Activated naive CD4-positive, alpha-beta T cell treated with anti-CD3 and anti-CD28 coated beads, Interleukin-2, amount 10 ng/mL, durations not matched to agents 7 days and 5 days (primary cell): ENCODE measurements around the gene SNTG2.
"Not testable (repeated sequence)": the region's sequence is repeated elsewhere in the genome, so short reads cannot be mapped to it uniquely, and the experiment has no call there.

Source experiments
- CTCF ChIA-PET: fragments of 350-600 bp; sonication (Branson Sonifier 250); formaldehyde crosslinking; loops from one replicate; lab custom pipeline; 2021; ENCODE audit warnings: antibody characterized with exemption; lab: Charles Lee
- DNase-seq: peaks from one replicate; pipeline ENCODE4 v3.0.0-alpha.2; 2020
- H3K27ac Mint-ChIP-seq: one replicate; pipeline ENCODE4 v1.8.0; 2021; ENCODE audit warnings: mild to moderate bottlenecking, moderate library complexity, mixed read lengths
- H3K27me3 Mint-ChIP-seq: one replicate; pipeline ENCODE4 v1.8.0; 2021; ENCODE audit warnings: mild to moderate bottlenecking, mixed read lengths
- H3K36me3 Mint-ChIP-seq: one replicate; pipeline ENCODE4 v1.8.0; 2021; ENCODE audit warnings: mixed read lengths
- H3K4me1 Mint-ChIP-seq: one replicate; pipeline ENCODE4 v1.8.0; 2021; ENCODE audit warnings: mixed read lengths
- H3K4me3 Mint-ChIP-seq: one replicate; pipeline ENCODE4 v1.8.0; 2021; ENCODE audit warnings: mild to moderate bottlenecking, moderate library complexity, mixed read lengths
- H3K9me3 Mint-ChIP-seq: one replicate; pipeline ENCODE4 v1.8.0; 2021; ENCODE audit warnings: mixed read lengths

Gene SNTG2

DNA sequence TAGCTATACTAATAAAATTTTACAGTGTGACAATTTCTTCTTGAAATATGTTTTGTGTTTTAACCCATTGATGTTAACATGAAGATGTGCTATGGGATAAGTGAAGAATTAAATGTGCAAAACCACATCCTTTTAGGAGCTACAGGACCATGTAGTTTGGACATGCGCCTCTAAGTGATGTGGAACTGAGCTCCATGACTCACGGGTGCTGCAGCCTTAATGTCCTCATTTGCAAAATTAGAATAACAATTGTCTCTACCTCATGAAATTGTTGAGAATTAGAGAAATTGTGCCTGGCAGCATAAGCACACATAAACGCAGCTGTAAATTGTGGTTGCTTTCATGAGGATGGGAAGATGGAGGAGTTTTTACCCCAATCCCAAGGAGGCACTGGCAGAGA lies 431.0 kb downstream of the SNTG2 start:
- Mint-ChIP-seq H3K27ac (no peak overlapping the region), H3K27me3 (no peaks in the 10 kb centered on the region), H3K4me1 (no peaks in the 10 kb centered on the region), H3K9me3 (no peaks in the 10 kb centered on the region), H3K36me3 (no peaks in the 10 kb centered on the region), H3K4me3 (no peak overlapping the region)
- CTCF ChIA-PET: no interaction called here
- DNase-seq: no peak

DNA sequence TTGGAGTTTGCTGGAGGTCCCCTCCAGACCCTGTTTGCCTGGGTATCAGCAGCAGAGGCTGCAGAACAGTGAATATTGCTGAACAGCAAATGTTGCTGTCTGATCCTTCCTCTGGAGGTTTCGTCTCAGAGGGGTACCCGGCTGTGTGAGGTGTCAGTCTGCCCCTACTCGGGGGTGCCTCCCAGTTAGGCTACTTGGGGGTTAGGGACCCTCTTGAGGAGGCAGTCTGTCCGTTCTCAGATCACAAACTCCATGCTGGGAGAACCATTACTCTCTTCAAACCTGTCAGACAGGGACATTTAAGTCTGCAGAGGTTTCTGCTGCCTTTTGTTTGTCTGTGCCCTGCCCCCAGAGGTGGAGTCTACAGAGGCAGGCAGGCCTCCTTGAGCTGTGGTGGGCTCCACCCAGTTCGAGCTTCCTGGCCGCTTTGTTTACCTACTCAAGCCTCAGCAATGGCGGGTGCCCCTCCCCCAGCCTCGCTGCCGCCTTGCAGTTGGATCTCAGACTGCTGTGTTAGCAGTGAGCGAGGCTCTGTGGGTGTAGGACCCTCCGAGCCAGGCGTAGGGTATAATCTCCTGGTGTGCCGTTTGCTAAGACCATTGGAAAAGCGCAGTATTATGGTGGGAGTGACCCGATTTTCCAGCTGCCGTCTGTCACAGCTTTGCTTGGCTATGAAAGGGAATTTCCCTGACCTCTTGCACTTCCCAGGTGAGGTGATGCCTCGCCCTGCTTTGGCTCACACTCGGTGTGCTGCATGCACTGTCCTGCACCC lies 437.5 kb downstream of the SNTG2 start:
- H3K4me1 Mint-ChIP-seq, H3K4me3 Mint-ChIP-seq, DNase-seq, H3K27ac Mint-ChIP-seq, H3K9me3 Mint-ChIP-seq, CTCF ChIA-PET, H3K27me3 Mint-ChIP-seq, H3K36me3 Mint-ChIP-seq: not testable (repeated sequence)

DNA sequence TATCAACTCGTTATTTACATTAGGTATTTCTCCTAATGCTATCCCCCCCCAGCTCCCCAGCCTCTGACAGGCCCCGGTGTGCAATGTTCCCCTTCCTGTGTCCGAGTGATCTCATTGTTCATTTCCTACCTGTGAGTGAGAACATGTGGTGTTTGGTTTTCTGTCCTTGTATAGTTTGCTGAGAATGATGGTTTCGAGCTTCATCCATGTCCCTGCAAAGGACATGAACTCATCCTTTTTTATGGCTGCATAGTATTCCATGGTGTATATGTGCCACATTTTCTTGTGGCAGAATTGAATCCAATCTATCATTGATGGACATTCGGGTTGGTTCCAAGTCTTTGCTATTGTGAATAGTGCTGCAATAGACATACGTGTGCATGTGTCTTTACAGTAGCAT lies 439.5 kb downstream of the SNTG2 start:
- CTCF ChIA-PET, DNase-seq, H3K27me3 Mint-ChIP-seq, H3K27ac Mint-ChIP-seq, H3K4me3 Mint-ChIP-seq, H3K4me1 Mint-ChIP-seq, H3K36me3 Mint-ChIP-seq, H3K9me3 Mint-ChIP-seq: not testable (repeated sequence)

DNA sequence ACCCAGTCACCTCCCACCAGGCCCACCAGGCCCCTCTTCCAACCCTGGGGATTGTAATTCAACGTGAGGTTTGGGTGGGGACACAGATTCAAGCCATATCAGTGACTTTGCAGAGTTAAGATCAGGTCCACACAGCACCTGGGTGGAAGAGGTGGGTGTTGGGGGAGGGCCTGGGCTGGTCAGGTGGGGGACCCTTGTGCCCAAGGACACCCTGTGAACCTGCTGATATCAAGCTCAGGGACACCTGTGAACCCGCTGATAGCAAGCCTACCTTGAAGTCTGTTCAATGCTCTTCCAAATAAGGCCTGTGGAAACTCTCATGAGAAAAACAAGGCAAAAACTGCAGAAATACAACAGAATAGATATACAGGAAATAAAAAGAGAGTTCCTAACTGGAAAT lies 442.7 kb downstream of the SNTG2 start:
- Mint-ChIP-seq H3K27ac (no peak overlapping the region), H3K4me3 (no peak overlapping the region), H3K9me3 (peaks cover 6% of the 10 kb centered on the region), H3K36me3 (no peaks in the 10 kb centered on the region), H3K4me1 (peaks cover 4% of the 10 kb centered on the region), H3K27me3 (peaks cover 3% of the 10 kb centered on the region)
- no peak for DNase-seq
- CTCF ChIA-PET: no interaction called here

DNA sequence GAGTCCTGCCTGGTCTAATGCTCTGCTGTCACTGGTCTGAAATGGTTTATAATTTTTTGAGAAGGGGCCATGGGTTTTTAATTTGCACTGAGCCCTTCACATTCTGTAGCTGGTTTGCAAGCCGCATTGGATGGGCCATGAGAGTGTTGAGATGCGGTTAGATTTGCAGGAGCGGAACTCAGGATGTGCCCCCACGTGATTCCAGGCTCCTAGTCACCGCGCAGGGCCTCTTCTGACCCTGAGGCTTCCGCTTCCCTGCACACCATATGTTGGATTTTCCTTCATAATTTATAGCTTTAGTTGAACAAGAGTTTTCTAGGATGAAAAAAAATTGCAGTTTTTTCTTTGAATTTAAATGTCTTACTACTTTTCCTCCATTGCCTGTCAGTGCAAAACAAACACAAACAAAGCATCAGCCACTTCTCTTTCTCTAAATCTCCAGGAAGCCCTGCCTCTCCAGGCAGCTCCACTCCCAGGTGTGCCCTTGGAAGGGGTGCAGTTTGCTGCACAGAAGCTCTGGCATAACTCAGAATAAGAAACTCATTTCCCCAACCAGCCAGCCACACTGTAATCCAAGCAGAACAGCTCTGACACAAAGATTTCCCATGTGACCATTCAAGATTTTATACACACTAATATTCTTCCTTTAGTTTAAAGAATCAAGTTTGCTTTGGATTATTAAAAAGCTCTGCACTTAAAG lies 444.2 kb downstream of the SNTG2 start:
- peaks cover 6% of the 10 kb centered on the region for H3K9me3 Mint-ChIP-seq
- no peak for DNase-seq
- peaks cover 3% of the 10 kb centered on the region for H3K27me3 Mint-ChIP-seq
- H3K36me3 Mint-ChIP-seq: no peaks in the 10 kb centered on the region
- no peak overlapping the region for H3K4me3 Mint-ChIP-seq
- no peaks in the 10 kb centered on the region for H3K4me1 Mint-ChIP-seq
- no peak overlapping the region for H3K27ac Mint-ChIP-seq
- CTCF ChIA-PET: no interaction called here

DNA sequence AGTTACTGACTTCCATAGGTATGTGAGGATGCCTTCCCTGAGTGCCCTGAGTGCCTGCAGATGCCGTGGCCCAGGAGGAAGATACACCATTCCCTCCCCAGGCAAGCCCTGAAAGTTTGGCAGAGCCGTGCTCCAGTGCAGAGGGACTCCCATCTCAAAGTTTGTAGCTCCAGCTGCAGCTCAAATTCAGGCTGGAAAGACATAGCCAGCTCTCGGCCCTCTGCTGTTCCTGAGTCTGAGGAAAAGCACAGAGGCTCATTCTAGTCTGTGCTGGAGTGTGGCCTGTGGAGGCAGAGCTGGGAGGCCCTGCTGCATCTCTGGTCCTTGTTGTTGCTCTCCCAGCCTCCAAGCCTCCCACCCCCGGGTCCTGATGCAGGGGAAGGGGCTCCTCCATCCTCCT lies 446.7 kb downstream of the SNTG2 start:
- Mint-ChIP-seq H3K4me1 (no peaks in the 10 kb centered on the region), H3K36me3 (no peaks in the 10 kb centered on the region), H3K9me3 (no peaks in the 10 kb centered on the region), H3K27me3 (peaks cover 3% of the 10 kb centered on the region), H3K4me3 (no peak overlapping the region), H3K27ac (no peak overlapping the region)
- CTCF ChIA-PET: no interaction called here
- no peak for DNase-seq

DNA sequence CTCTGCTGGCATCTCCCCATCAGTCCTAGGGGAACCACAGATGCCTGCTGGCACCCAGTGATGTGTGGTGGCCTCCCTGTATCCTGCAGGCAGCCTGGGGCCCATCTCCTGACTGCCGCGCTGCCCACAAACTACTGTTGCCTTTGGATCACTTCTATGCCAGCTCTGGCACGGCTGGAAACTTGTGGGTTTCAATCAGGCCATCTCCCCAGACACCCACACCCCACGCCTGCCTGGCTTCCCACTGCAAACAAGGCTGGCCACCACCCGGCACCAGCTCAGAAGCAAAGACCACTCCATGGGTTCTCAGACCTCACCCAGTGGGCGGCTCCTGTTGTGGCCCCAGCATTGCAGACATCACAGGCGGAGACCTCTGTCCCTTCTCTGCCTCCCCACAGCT lies 447.5 kb downstream of the SNTG2 start:
- H3K4me3 Mint-ChIP-seq: no peak overlapping the region
- no peaks in the 10 kb centered on the region for H3K9me3 Mint-ChIP-seq
- no peaks in the 10 kb centered on the region for H3K36me3 Mint-ChIP-seq
- H3K27me3 Mint-ChIP-seq: peaks cover 3% of the 10 kb centered on the region
- no peaks in the 10 kb centered on the region for H3K4me1 Mint-ChIP-seq
- CTCF ChIA-PET: no interaction called here
- H3K27ac Mint-ChIP-seq: no peak overlapping the region
- no peak for DNase-seq

DNA sequence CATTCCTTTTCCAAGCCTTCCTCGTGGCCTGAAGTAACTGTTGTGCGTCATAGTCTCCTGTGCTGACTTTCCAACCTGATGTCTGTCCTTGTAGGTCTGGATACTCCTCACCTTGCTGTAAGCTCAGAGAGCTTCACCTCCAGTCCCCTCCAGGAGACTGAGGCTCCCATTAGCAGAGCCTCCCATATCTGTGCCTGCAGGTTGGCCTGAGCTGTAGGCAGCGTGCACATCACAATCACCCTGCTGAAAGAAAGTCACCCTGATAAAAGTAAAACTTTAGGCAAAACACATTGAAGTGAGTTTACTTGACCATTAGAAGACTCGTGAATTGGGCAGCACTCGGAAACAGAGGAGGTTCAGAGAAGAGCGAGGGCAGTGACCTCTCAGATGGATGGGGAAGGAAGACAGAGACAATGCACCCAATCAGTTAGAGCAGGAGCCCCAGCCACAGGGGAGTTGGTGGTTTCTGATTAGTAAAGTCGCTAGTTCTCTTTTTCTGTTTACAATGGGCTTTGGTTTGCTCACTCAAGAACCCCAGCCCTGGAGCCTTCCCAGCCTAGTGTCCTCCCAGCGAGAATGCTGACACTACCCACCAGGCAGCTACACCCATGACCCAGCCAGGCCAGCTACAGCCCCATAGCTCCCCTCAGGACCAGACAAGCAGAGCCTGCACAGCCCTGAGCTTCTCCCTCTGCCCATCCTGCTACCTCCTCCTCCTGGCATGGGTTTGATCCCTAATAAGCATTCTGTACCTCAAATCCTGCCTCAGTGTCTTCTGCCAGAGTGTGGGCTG lies 450.5 kb downstream of the SNTG2 start:
- Mint-ChIP-seq H3K27me3 (no peaks in the 10 kb centered on the region), H3K36me3 (no peaks in the 10 kb centered on the region), H3K9me3 (no peaks in the 10 kb centered on the region), H3K4me1 (no peaks in the 10 kb centered on the region), H3K27ac (no peak overlapping the region), H3K4me3 (no peak overlapping the region)
- CTCF ChIA-PET: interaction anchor here (1.3 kb wide), 1 partner anchor 9 kb away, joined by 3 read pairs; no protein-coding TSS in a partner anchor
- no peak for DNase-seq

DNA sequence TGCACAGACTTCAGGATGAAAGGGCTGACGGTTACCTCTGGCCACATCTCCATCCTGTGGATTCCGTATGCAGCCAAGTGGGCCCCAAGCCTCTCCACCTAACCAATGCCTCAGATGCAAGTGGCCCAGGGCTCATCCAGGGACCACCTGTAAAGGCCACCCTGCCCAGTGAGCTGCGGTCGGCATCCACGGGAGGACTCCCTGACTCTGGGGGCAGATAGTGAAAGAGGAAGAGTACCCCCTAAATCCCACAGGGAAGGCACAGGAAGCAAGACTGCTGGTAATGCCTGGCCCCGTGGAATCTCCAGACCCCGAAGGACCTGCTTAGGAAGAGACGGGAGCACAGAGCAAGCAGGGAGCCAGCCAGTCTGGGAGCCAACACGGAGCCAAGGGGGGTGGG lies 451.4 kb downstream of the SNTG2 start:
- Mint-ChIP-seq H3K27me3 (no peaks in the 10 kb centered on the region), H3K4me1 (no peaks in the 10 kb centered on the region), H3K27ac (no peak overlapping the region), H3K4me3 (no peak overlapping the region), H3K9me3 (no peaks in the 10 kb centered on the region), H3K36me3 (no peaks in the 10 kb centered on the region)
- no peak for DNase-seq
- CTCF ChIA-PET: no interaction called here

DNA sequence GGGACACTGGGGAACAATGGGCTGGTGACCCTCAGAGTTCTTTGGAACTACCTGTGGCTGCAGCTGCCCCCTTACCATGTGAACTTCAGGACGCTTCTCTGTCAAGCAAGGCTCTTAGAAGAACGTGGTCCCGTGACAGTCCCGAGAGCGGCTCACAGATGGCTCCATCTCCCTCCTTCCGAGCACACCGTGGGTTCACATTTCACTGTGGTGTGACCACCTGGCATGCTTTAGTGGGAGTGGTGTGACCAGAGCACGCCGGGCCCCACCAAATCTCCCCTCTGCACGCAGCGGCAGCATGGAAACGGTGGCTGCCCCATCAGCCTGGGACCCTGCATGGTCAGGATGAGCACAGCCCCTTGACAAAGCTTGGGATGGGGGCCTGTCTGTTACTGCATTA lies 452.9 kb downstream of the SNTG2 start:
- Mint-ChIP-seq H3K36me3 (no peaks in the 10 kb centered on the region), H3K4me1 (no peaks in the 10 kb centered on the region), H3K27me3 (no peaks in the 10 kb centered on the region), H3K9me3 (no peaks in the 10 kb centered on the region), H3K4me3 (no peak overlapping the region), H3K27ac (no peak overlapping the region)
- no peak for DNase-seq
- CTCF ChIA-PET: no interaction called here

DNA sequence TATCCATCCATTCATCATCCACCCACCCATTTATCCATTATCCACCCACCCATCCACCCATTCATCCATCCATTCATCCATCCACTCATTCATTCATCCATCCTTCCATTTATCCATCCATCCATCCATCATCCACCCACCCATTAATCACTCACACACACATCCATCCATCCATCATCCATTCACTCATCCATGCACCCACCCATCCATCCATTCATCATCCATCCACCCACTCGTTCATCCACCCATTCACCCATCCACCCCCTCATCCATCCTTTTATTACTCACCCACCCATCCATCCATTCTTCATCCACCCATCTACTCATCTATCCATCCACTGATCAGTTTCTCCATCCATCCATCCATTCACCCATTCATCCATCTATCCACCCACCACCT lies 454.5 kb downstream of the SNTG2 start:
- no peaks in the 10 kb centered on the region for H3K4me1 Mint-ChIP-seq
- no peaks in the 10 kb centered on the region for H3K36me3 Mint-ChIP-seq
- H3K27me3 Mint-ChIP-seq: no peaks in the 10 kb centered on the region
- no peak overlapping the region for H3K4me3 Mint-ChIP-seq
- no peak overlapping the region for H3K27ac Mint-ChIP-seq
- CTCF ChIA-PET: no interaction called here
- DNase-seq: no peak
- no peaks in the 10 kb centered on the region for H3K9me3 Mint-ChIP-seq

DNA sequence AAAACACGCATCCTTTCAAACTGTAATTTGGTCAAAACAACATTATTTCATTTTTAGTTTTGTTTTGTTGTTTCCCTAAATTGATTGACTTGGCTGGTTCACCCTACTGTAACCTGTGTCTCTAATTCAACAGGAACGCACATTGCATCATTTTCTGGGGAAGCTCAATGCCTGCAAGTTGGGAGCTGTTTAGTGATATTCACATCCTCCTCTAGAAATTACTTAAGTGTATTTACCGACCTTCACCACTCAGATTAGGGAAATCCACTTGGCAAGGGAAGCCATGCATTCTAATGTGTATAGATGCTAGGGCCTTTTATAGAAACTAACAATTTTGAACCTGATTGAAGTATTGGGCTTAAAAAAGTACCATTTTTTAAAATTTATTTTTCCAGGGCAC lies 455.3 kb downstream of the SNTG2 start:
- DNase-seq: no peak
- no peak overlapping the region for H3K27ac Mint-ChIP-seq
- CTCF ChIA-PET: no interaction called here

DNA sequence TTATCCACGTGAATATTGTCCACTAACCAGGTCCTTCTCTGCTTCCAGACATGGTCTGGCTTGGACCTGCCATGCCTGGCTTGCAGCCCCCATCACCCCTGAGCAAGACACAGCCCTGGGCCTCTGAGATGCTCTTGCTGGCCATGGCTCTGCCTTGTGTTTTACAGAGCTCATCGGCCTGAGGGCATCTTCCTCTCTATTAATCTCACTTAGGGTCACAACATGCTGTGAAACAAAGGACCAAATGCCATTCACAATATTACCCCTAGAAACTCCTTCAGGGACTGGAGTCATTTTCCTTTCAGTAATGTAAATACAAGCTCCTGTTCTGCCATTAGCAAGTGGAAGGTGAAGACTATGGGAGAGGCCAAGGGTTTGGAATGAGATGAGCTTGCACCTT lies 455.8 kb downstream of the SNTG2 start:
- Mint-ChIP-seq H3K4me3 (no peak overlapping the region), H3K27me3 (no peaks in the 10 kb centered on the region), H3K9me3 (no peaks in the 10 kb centered on the region), H3K27ac (no peak overlapping the region), H3K4me1 (no peaks in the 10 kb centered on the region), H3K36me3 (no peaks in the 10 kb centered on the region)
- CTCF ChIA-PET: no interaction called here
- DNase-seq: no peak

More for the DNA sequence above, 455.3 kb downstream of the SNTG2 start:
- Mint-ChIP-seq H3K4me3 (no peak overlapping the region), H3K4me1 (no peaks in the 10 kb centered on the region), H3K27me3 (no peaks in the 10 kb centered on the region), H3K9me3 (no peaks in the 10 kb centered on the region), H3K36me3 (no peaks in the 10 kb centered on the region)

DNA sequence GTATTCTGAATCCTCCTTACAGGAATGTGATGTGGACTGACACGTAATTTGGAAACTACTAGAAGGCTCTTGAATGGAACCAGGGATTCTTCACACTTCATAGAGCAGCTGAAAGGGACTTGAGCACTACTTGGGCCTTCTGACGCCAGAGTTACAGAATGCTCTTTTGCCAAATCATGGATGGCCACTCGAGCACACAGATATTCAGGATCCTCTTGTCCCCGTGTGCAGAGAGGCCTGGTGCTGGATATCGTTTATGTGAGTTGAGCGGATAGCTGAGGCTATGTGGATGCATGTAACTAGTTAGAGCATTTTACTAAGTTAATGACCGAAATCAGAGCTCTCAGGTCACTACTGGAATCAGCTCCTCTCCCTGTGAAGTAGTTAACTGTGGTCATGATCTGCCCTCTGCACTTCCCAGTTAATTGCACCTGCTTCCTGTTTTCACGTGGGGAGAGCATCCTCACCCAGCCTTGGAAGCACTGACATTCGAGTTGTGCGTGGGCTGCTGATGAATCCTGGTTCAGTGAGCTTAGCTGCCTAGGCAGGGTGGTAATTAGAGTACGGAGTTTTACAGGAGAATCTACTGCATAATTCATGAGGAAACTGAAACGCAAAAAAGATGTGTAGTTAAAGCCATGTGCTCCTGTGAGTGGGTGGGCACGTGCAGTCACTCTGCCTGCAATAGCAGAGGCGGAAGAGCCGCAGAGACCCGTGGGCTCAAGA lies 457.5 kb downstream of the SNTG2 start:
- Mint-ChIP-seq H3K4me1 (no peaks in the 10 kb centered on the region), H3K36me3 (no peaks in the 10 kb centered on the region), H3K9me3 (no peaks in the 10 kb centered on the region), H3K4me3 (no peak overlapping the region), H3K27me3 (no peaks in the 10 kb centered on the region), H3K27ac (no peak overlapping the region)
- CTCF ChIA-PET: no interaction called here
- DNase-seq: no peak
